Esophagus muscularis mucosa (tissue), 4 donors: ENCODE data around the gene IL11. TPM values are rescaled to one million over a fixed set of nuclear protein-coding genes. Genes with fewer than 3 reads are reported as not detected.

Experiments
- DNase-seq: peaks from one replicate; pipeline ENCODE4 v3.0.0-alpha.2; 2017; ENCODE audit errors: extremely low spot score
- H3K27ac ChIP-seq, 4 donors: fragments of 200-600 bp; sonication (generic); replicated peaks in 1 of 4; 1 replicate in 3 of 4; 2 replicates in 1 of 4; pipeline ENCODE4 v1.5.1; 2016 to 2019; ENCODE audit warnings: mild to moderate bottlenecking in 1 of 4
- H3K27me3 ChIP-seq, 4 donors: fragments of 200-600 bp; sonication (generic); one replicate each; pipeline versions ENCODE4 v1.5.1 to v1.6.0; 2016 to 2019
- H3K36me3 ChIP-seq, 4 donors: fragments of 200-600 bp; sonication (generic); one replicate each; pipeline ENCODE4 v1.5.1; 2016 to 2019
- H3K4me1 ChIP-seq, 4 donors: fragments of 200-600 bp; sonication (generic); one replicate each; pipeline ENCODE4 v1.5.1; 2016 to 2019
- H3K4me3 ChIP-seq, 4 donors: fragments of 200-600 bp; sonication (generic); 1 replicate in 2 of 4; 2 replicates in 2 of 4; pipeline ENCODE4 v1.5.1; 2016 to 2019; ENCODE audit warnings: mild to moderate bottlenecking in 4 of 4, moderate library complexity in 1 of 4
- H3K9me3 ChIP-seq, 4 donors: fragments of 200-600 bp; sonication (generic); 1 replicate in 3 of 4; 2 replicates in 1 of 4; pipeline ENCODE4 v1.5.1; 2016 to 2019
- CTCF ChIP-seq, 3 experiments: fragments of 200-600 bp in 2 of 3; fragments of 450-650 bp in 1 of 3; sonication (generic) in 2 of 3; IDR thresholded peaks; one replicate each; pipeline ENCODE4 v1.5.1; 2017 to 2019; ENCODE audit warnings: antibody characterized with exemption in 3 of 3, mild to moderate bottlenecking in 2 of 3, moderate library complexity in 1 of 3
- EP300 ChIP-seq: sonication (generic); formaldehyde crosslinking; IDR thresholded peaks from one replicate; pipeline ENCODE4 v1.6.1; 2017; ENCODE audit warnings: antibody characterized with exemption
- POLR2A ChIP-seq: fragments of 450-650 bp; IDR thresholded peaks from one replicate; pipeline ENCODE4 v1.6.1; 2017; ENCODE audit warnings: antibody characterized with exemption, moderate library complexity, mild to moderate bottlenecking, low read depth
- POLR2AphosphoS5 ChIP-seq, 2 donors: sonication (generic); formaldehyde crosslinking; IDR thresholded peaks; one replicate each; pipeline ENCODE4 v1.6.1; 2017; ENCODE audit warnings: antibody characterized with exemption in 2 of 2
- WGBS: methylation state at CpG from one replicate; pipeline ENCODE4 v1.1.5; 2018; 5-methylcytosine and 5-hydroxymethylcytosine counted together
- intact Hi-C: fragments of 100-400 bp; cut with DNase I; formaldehyde crosslinking; loops from one replicate; pipeline ENCODE4 v1.15.1; 2023
- total RNA-seq, 4 donors: library from RNA; depleted of rRNA; stranded (reverse); fragments of >200 nt; gene quantifications; one replicate each; pipeline versions ENCODE4 v1.1.0 to v1.2.1, GENCODE V29; 2016

Gene IL11
- total RNA-seq, 4 donors from 2014 or later: 0.33 to 0.34 TPM; not detected in 2

- DNase-seq: no peak
- 88% methylated on average over 22 of the region's 27 CpGs for WGBS
- Histone ChIP-seq H3K27me3 (peaks cover 0 to 63% (median 0%) of the 10 kb centered on the region in 4 donors), H3K27ac (no peak within 1 kb of the TSS), H3K4me3 (no peak within 1 kb of the TSS), H3K4me1 (no peaks in the 10 kb centered on the region), H3K36me3 (no peaks in the 10 kb centered on the region), H3K9me3 (no peaks in the 10 kb centered on the region)
- TF ChIP-seq POLR2A (no peak), EP300 (no peak), CTCF (IDR thresholded peaks at IDR 0.05) (no peak), POLR2AphosphoS5 (IDR thresholded peaks at IDR 0.05) (no peak)
- intact Hi-C loops: no loop called here
These were observed 7.1 kb downstream of the IL11 start, which contains the start of gene GARIN5B for GRCh38 chr19:55362990-55363716. Gene GARIN5B, minus strand, starts transcription at chr19:55363260. Its CDS starts 194 bp downstream, at chr19:55363066.

GRCh38 chr19:55362174-55362989 lies 7.9 kb downstream of the IL11 start:
- Histone ChIP-seq H3K27ac (no peak overlapping the region), H3K9me3 (no peaks in the 10 kb centered on the region), H3K4me1 (no peaks in the 10 kb centered on the region), H3K36me3 (no peaks in the 10 kb centered on the region), H3K4me3 (no peak overlapping the region), H3K27me3 (peaks cover 0 to 59% (median 0%) of the 10 kb centered on the region in 4 donors)
- intact Hi-C loops: no loop called here
- TF ChIP-seq CTCF (IDR thresholded peaks at IDR 0.05): no peak
- TF ChIP-seq POLR2A: no peak
- no peak for TF ChIP-seq EP300
- no peak for TF ChIP-seq POLR2AphosphoS5 (IDR thresholded peaks at IDR 0.05)
- DNase-seq: no peak
- WGBS: 80% methylated on average over 36 of the region's 38 CpGs

GRCh38 chr19:55360902-55361301 lies 9.4 kb downstream of the IL11 start:
- Histone ChIP-seq H3K27ac (no peak overlapping the region), H3K4me3 (no peak overlapping the region), H3K9me3 (no peaks in the 10 kb centered on the region), H3K4me1 (no peaks in the 10 kb centered on the region), H3K27me3 (peaks cover 0 to 59% (median 0%) of the 10 kb centered on the region in 4 donors), H3K36me3 (no peaks in the 10 kb centered on the region)
- intact Hi-C loops: no loop called here
- WGBS: 96% methylated on average over 15 of the region's 16 CpGs
- DNase-seq: no peak
- TF ChIP-seq POLR2AphosphoS5 (IDR thresholded peaks at IDR 0.05) (no peak), POLR2A (no peak), CTCF (IDR thresholded peaks at IDR 0.05) (no peak), EP300 (no peak)

- Histone ChIP-seq H3K9me3 (no peaks in the 10 kb centered on the region), H3K27ac (no peak overlapping the region), H3K4me3 (no peak overlapping the region), H3K4me1 (peaks cover 6 to 8% (median 7%) of the 10 kb centered on the region in 4 donors), H3K36me3 (no peaks in the 10 kb centered on the region), H3K27me3 (peaks cover 3 to 69% (median 8%) of the 10 kb centered on the region in 4 donors)
- TF ChIP-seq POLR2A: no peak
- no peak for TF ChIP-seq CTCF (IDR thresholded peaks at IDR 0.05)
- TF ChIP-seq EP300: no peak
- no peak for TF ChIP-seq POLR2AphosphoS5 (IDR thresholded peaks at IDR 0.05)
- 77% methylated on average over 31 of the region's 32 CpGs for WGBS
- intact Hi-C loops: no loop called here
- no peak for DNase-seq
These were observed 11.0 kb downstream of the IL11 start for GRCh38 chr19:55358943-55359908.
